Mesothelial cell of epicardium (in vitro differentiated cells): ENCODE data around the gene ADGRD1. TPM values are rescaled to one million over a fixed set of nuclear protein-coding genes. Genes with fewer than 3 reads are reported as not detected.

Source experiments
- DNase-seq, 2 experiments: peaks; one replicate each; pipeline ENCODE4 v3.0.0; 2021; ENCODE audit warnings: low spot score in 2 of 2; ENCODE audit not compliant: unreplicated experiment in 2 of 2
- H3K27ac Mint-ChIP-seq: 2 replicates; pipeline ENCODE4 v1.8.0; 2021; ENCODE audit warnings: mixed read lengths
- H3K27me3 Mint-ChIP-seq: 2 replicates; pipeline ENCODE4 v1.8.0; 2021; ENCODE audit warnings: low read depth, mixed read lengths
- H3K36me3 Mint-ChIP-seq: 2 replicates; pipeline ENCODE4 v1.8.0; 2021; ENCODE audit warnings: mixed read lengths
- H3K4me1 Mint-ChIP-seq: 2 replicates; pipeline ENCODE4 v1.8.0; 2021; ENCODE audit warnings: mixed read lengths
- H3K4me3 Mint-ChIP-seq: 2 replicates; pipeline ENCODE4 v1.8.0; 2021; ENCODE audit warnings: mild to moderate bottlenecking, moderate library complexity, mixed read lengths
- H3K9me3 Mint-ChIP-seq: 2 replicates; pipeline ENCODE4 v1.8.0; 2021; ENCODE audit warnings: mixed read lengths
- CTCF ChIP-seq: fragments of 200-600 bp; sonication (generic); IDR thresholded peaks from one replicate; pipeline ENCODE4 v1.5.0; 2021; ENCODE audit warnings: antibody characterized with exemption; ENCODE audit not compliant: unreplicated experiment
- total RNA-seq: library from RNA; stranded (reverse); gene quantifications from 3 replicates; pipeline ENCODE4 v1.2.1, GENCODE V29; 2021

ADGRD1 gene
- total RNA-seq, 1 donor from 2014 or later, result 7.2 TPM

- TF ChIP-seq CTCF, result no peak
- no peaks in the 10 kb centered on the region for H3K9me3 Mint-ChIP-seq
- no peaks in the 10 kb centered on the region for H3K36me3 Mint-ChIP-seq
- no peak overlapping the region for H3K4me3 Mint-ChIP-seq
- no peak for DNase-seq
- H3K27ac Mint-ChIP-seq, result no peak overlapping the region
- peaks cover 57% of the 10 kb centered on the region for H3K27me3 Mint-ChIP-seq
- no peaks in the 10 kb centered on the region for H3K4me1 Mint-ChIP-seq
Measured at GRCh38 chr12:131164096-131164872, 210.6 kb downstream of the ADGRD1 start.

GRCh38 chr12:131166717-131167116 lies 213.0 kb downstream of the ADGRD1 start:
- Mint-ChIP-seq H3K36me3 (no peaks in the 10 kb centered on the region), H3K27ac (no peak overlapping the region), H3K27me3 (peaks cover 56% of the 10 kb centered on the region), H3K9me3 (no peaks in the 10 kb centered on the region), H3K4me3 (no peak overlapping the region), H3K4me1 (no peaks in the 10 kb centered on the region)
- TF ChIP-seq CTCF, result no peak
- no peak for DNase-seq

- DNase-seq, result no peak
- Mint-ChIP-seq H3K27me3 (peaks cover 57% of the 10 kb centered on the region), H3K4me1 (no peaks in the 10 kb centered on the region), H3K4me3 (no peak overlapping the region), H3K27ac (no peak overlapping the region), H3K9me3 (no peaks in the 10 kb centered on the region), H3K36me3 (no peaks in the 10 kb centered on the region)
- no peak for TF ChIP-seq CTCF
Measured at GRCh38 chr12:131167334-131167733, 213.6 kb downstream of the ADGRD1 start.

GRCh38 chr12:131171029-131171428 lies 217.3 kb downstream of the ADGRD1 start:
- no peak overlapping the region for H3K27ac Mint-ChIP-seq
- no peak overlapping the region for H3K4me3 Mint-ChIP-seq
- no peaks in the 10 kb centered on the region for H3K4me1 Mint-ChIP-seq
- no peak for TF ChIP-seq CTCF
- H3K36me3 Mint-ChIP-seq, result no peaks in the 10 kb centered on the region
- peaks cover 46% of the 10 kb centered on the region for H3K27me3 Mint-ChIP-seq
- no peak for DNase-seq
- peaks cover 11% of the 10 kb centered on the region for H3K9me3 Mint-ChIP-seq

GRCh38 chr12:131174901-131175300 lies 221.2 kb downstream of the ADGRD1 start:
- TF ChIP-seq CTCF, result no peak
- Mint-ChIP-seq H3K27me3 (peaks cover 36% of the 10 kb centered on the region), H3K27ac (no peak overlapping the region), H3K4me1 (no peaks in the 10 kb centered on the region), H3K9me3 (peaks cover 18% of the 10 kb centered on the region), H3K4me3 (no peak overlapping the region), H3K36me3 (no peaks in the 10 kb centered on the region)
- DNase-seq, result no peak
